Activated T-helper 9 cell treated with anti-CD3 and anti-CD28 coated beads, Interleukin-2, amount 50 U/mL, for 16 hours (primary cell): ENCODE results near the gene CLEC4F.

Experiments
- DNase-seq: peaks from one replicate; pipeline ENCODE4 v3.0.0-alpha.2; 2020; ENCODE audit warnings: low read depth

CLEC4F gene

DNA sequence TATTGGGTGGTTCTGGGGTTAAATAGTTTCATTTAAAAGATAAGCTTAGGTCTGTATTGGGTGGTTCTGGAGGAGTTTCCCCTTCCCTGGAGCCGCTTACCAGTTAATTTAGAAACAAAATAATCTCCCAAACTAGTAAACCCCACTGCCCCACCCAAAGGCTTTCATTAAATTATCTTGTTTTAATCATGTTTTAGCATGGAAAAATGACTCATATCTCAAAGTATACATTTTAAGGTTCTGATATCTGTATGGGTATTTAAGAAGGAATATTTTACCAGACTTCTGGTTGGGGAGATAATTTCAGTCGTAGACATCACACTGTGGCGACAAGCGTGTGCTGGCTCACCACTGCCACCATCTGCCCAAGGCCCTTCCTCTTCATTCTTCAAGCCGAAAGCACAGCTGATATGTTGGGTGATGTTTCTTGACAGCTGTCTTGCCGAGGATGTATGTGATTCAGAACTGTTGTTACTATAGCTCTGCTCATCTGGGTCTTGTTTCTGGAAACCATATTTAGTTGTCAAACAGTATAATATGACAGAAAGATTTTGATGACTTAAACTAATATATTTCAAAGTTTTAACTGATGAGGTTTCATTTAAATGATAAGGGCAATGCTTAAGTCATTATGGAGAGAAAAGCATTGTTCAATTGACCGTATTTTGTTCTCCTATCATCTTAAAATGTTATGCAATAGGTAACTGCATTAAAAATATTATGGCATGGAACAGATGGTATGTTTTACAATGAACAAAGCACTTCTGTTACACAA is 35.1 kb downstream of the CLEC4F start:
- no peak for DNase-seq

GRCh38 chr2:70784320-70784719 is 36.1 kb downstream of the CLEC4F start:
- no peak for DNase-seq

DNA sequence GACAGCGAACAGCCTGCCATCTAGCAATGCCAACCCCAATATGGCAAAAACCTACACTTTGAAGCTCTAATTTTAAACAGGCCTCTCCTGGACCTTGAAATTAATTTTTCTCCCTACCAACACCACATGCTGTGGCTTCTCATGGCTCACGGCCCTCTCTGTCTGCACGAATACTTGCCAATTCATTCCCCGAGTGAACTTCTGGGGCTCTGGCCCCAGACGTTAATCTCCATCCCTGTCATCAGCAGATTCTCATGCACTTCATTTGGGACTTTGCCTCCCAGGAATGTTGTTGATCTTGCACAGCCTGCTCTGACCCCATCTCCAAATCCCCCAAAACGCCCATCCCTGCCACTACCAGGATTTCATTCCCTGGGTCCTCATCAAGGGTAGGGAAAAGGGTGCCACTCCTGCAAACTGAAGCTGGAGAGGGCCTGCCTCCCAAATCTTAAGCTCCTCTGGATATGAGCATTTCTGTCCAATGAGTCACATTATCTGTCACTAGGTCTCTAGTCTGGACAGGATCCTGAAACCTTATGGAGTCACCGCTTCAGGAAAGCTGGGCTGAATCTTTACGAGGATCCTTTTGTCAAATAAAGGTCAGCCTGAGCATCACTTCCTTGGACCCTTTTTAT is 40.4 kb downstream of the CLEC4F start:
- no peak for DNase-seq

GRCh38 chr2:70779491-70779890 is 40.9 kb downstream of the CLEC4F start:
- no peak for DNase-seq

DNA sequence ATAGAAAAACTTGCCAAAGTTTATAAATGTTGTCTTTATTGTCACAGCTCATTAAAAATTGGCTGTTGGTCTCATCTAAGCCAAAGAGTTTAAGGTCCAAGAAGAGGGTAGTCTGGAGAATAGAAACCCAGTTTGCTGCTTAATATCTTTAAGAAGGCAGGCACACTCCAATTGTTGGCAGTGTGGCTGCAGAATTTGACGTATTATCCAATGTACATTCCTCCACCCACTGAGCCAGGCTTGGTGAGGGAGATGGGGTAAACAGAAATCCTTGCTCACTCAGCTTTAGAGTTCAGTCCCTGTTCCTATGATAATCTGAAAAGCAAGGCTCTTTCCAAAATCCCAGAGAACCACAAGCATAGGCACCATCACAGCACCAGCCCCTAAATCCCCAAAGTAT is 41.7 kb downstream of the CLEC4F start:
- no peak for DNase-seq

DNA sequence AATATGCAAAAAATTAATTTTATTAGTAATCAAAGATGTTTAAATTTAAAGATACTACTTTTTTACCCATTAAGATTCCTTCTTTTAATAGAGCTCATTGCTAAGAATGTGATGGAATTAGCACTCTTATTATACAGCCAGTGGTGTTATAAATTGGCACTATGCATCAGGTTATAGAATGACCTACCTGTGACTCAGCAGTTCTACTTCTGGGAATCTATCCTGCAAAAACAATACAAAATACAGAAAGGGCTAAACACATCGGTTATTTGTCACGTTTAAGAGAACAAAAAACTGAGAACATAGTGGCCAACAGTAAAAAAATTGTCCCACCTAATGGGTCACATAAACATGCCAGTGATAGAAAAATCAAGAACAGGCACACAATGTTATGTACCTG is 42.9 kb downstream of the CLEC4F start:
- no peak for DNase-seq

- no peak for DNase-seq
These were observed 44.1 kb downstream of the CLEC4F start for GRCh38 chr2:70776266-70776665.

DNA sequence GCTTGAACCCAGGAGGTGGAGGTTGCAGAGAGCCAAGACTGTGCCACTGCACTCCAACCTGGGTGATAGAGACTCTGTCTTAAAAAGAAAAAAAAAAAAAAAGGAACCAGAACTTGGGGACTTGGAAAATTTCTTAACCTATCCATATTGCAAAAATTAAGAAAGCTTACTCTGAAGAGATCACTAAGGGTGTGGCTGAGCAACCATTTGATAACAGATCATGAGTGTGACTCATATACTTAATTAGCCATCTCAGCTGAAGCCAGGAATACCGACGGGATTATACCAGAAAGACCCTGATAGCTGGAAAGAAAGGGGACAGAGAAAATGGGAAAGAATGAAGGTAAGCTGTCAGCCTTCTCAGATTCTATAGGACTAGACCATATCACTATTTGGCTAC is 45.3 kb downstream of the CLEC4F start:
- no peak for DNase-seq

DNA sequence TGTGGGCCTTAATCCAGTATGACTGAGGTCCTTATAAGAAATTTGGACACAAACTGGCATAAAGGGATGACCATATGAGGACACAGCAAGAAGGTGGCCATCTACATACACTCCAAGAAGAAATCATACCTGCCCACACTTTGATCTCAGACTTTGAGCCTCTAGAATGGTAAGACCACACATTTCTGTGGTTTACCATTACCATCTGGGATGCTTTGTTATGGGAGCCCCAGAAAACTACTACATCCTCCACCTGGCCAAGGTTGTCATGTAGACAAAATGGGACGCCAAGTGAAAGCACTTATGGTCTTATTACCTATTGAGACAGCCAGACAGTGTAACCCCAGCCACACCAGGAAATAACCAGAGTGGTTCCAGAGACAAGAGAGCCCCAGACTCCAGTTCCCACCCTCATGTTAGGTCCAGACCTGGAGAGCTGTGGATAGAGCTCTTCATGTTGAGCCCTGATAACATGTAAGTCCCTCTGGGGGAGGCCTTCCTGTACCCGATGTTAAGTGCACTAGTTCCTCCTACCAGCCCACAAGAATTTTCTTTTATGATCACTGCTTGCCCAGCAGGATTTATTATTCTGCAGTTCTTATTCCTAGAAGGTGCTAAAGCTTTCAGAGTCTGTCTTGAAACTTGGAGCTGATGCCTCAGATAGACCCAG is 47.8 kb downstream of the CLEC4F start:
- DNase-seq, result no peak

- DNase-seq, result no peak
These were observed 49.0 kb downstream of the CLEC4F start for GRCh38 chr2:70771446-70771845.

DNA sequence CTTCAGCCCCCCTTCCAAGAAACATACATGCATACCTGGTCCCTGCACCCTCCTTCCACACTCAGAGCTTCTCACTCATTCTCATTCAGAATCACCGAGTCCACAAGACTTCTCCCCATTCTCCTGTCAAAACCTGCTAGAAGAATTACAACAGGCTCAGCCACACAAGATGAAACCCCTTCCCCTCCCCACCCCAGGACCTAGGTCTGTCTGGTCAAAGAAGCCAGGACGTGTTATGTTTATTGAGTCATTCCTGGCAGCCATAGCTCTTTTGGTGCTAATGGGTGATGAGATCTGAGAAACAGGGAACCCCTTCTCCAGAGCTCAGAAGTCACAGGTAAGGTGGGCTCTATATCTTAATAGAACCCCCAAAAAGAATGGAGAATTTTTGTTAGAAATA is 50.9 kb downstream of the CLEC4F start:
- DNase-seq, result no peak

GRCh38 chr2:70768590-70769085 is 51.8 kb downstream of the CLEC4F start:
- DNase-seq, result no peak

GRCh38 chr2:70767699-70768589 is 52.5 kb downstream of the CLEC4F start, which contains the start of gene ADD2:
TSS of gene ADD2 (minus strand) at chr2:70768200. CDS start at chr2:70706408, 61,792 bp downstream.
- DNase-seq, result no peak

DNA sequence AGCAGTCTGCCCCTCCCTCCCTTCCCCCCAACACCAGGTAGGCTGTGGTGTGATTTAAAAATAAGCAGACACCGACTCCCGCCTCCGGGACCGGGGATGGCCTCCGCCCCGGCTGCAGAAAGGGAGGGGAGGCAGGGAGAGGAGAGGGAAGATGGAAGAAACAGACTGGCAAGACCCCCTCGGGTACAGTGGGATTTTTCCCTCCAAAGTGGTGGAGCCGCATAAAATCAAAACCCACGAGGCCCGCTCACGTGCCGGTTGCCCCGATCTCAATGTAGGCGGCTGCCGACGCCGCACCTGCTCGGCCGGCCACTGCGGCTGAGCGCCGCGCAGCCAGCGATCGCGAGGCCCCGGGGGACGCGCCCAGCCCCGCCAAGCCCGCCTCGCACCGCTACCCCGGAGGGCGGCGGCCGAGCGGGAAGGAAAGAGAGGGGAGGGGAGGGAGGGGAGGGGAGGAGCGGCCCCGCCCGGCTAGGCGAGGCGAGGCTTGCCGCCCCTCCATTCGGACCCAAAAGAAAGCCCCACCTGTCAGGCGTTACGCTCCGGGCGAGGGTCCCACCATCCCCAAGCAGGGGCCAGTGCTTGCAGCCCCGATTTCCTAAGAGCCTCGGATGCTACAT is 53.2 kb downstream of the CLEC4F start:
- no peak for DNase-seq

- no peak for DNase-seq
These were observed 53.9 kb downstream of the CLEC4F start for GRCh38 chr2:70766357-70767078.

GRCh38 chr2:70765507-70765906 is 54.9 kb downstream of the CLEC4F start:
- no peak for DNase-seq

GRCh38 chr2:70759446-70759845 is 61.0 kb downstream of the CLEC4F start:
- DNase-seq, result no peak
